Caco-2 (cell line): ENCODE results near the gene CDC42BPG. TPM values are rescaled to one million over a fixed set of nuclear protein-coding genes. Genes with fewer than 3 reads are reported as not detected.

Experiments used
- BruUV-seq: library from RNA; stranded (reverse); fragments of 400-500 nt; replicated peaks from 2 replicates; lab custom pipeline; 2021; lab: Mats Ljungman, UMichigan
- CTCF ChIA-PET: fragments of 300-600 bp; sonication (Branson Sonifier 250); formaldehyde crosslinking; loops from one replicate; lab custom pipeline; 2022; ENCODE audit warnings: antibody characterized with exemption; lab: Charles Lee
- POLR2A ChIA-PET: fragments of 300-600 bp; sonication (Branson Sonifier 250); formaldehyde crosslinking; loops from one replicate; lab custom pipeline; 2022; ENCODE audit warnings: antibody characterized with exemption; lab: Charles Lee
- DNase-seq, 2 experiments: peaks; one replicate each; pipeline versions ENCODE4 v3.0.0 to v3.0.0-alpha.2; 2020 to 2022
- H3K27me3 ChIP-seq: replicated peaks from 2 replicates; pipeline ENCODE4 v1.6.0; 2011; ENCODE audit warnings: low read length; ENCODE audit not compliant: control insufficient read depth, insufficient read depth
- H3K36me3 ChIP-seq: 2 replicates; pipeline ENCODE4 v1.5.1; 2011; ENCODE audit warnings: low read length; ENCODE audit not compliant: control insufficient read depth, insufficient read depth
- H3K4me1 ChIP-seq: fragments of 250-450 bp; sonication (Bioruptor Pico); 2 replicates; pipeline ENCODE4 v1.5.1; 2020; ENCODE audit warnings: mild to moderate bottlenecking
- H3K4me3 ChIP-seq: 2 replicates; pipeline ENCODE4 v1.5.1; 2011; ENCODE audit warnings: low read depth, mild to moderate bottlenecking, control low read depth, low read length
- H3K9me3 ChIP-seq: fragments of 250-450 bp; sonication (Bioruptor Pico); 2 replicates; pipeline ENCODE4 v1.5.1; 2020; ENCODE audit warnings: mild to moderate bottlenecking, moderate library complexity
- H3K27ac Mint-ChIP-seq: one replicate; pipeline ENCODE4 v1.8.0; 2022; ENCODE audit warnings: mixed read lengths; ENCODE audit not compliant: unreplicated experiment
- H3K27me3 Mint-ChIP-seq: one replicate; pipeline ENCODE4 v1.8.0; 2022; ENCODE audit warnings: mixed read lengths; ENCODE audit not compliant: insufficient read depth, unreplicated experiment
- H3K36me3 Mint-ChIP-seq: one replicate; pipeline ENCODE4 v1.8.0; 2022; ENCODE audit warnings: mild to moderate bottlenecking, mixed read lengths; ENCODE audit not compliant: insufficient read depth, unreplicated experiment
- H3K4me1 Mint-ChIP-seq: one replicate; pipeline ENCODE4 v1.8.0; 2022; ENCODE audit warnings: low read depth, mixed read lengths; ENCODE audit not compliant: unreplicated experiment
- H3K4me3 Mint-ChIP-seq: one replicate; pipeline ENCODE4 v1.8.0; 2022; ENCODE audit warnings: mild to moderate bottlenecking, moderate library complexity, mixed read lengths; ENCODE audit not compliant: unreplicated experiment
- H3K9me3 Mint-ChIP-seq: one replicate; pipeline ENCODE4 v1.8.0; 2022; ENCODE audit warnings: mixed read lengths; ENCODE audit not compliant: unreplicated experiment
- intact Hi-C: fragments of 100-400 bp; cut with micrococcal nuclease; formaldehyde crosslinking; loops from one replicate; pipeline ENCODE4 v1.10.0; 2022; ENCODE audit not compliant: unreplicated experiment
- total RNA-seq: library from RNA; stranded (reverse); gene quantifications from 2 replicates; pipeline ENCODE4 v1.2.3, GENCODE V29; 2022
- TF ChIP-seq, protein P1 (sequence below), 2 experiments: fragments of 200-600 bp in 1 of 2; IDR thresholded peaks; 1 replicate in 1 of 2; 2 replicates in 1 of 2; pipeline versions ENCODE4 v1.5.1 to v1.8.0; 2011 to 2022; ENCODE audit warnings: antibody characterized with exemption in 1 of 2, control low read depth in 1 of 2, inconsistent platforms in 1 of 2, low read depth in 1 of 2, low read length in 1 of 2, mild to moderate bottlenecking in 1 of 2, moderate library complexity in 1 of 2; ENCODE audit not compliant: insufficient read depth in 1 of 2, severe bottlenecking in 1 of 2, unreplicated experiment in 1 of 2

Gene CDC42BPG
- total RNA-seq, 1 experiment from 2014 or later: 29.1 TPM

GRCh38 chr11:64872790-64873488 lies 28.5 kb upstream of the CDC42BPG start:
- Histone ChIP-seq H3K9me3 (no peaks in the 10 kb centered on the region), H3K36me3 (peaks cover 11% of the 10 kb centered on the region), H3K4me3 (no peak overlapping the region), H3K27me3 (no peaks in the 10 kb centered on the region), H3K4me1 (peaks cover 76% of the 10 kb centered on the region)
- ChIA-PET POLR2A (interaction anchor here (0.6 to 1.1 kb wide), 2 partner anchors 8 to 20 kb away, joined by 4 to 7 read pairs; no protein-coding TSS in a partner anchor), CTCF (interaction anchor here (1.0 to 1.6 kb wide), 3 partner anchors 8 to 24 kb away, joined by 4 to 9 read pairs (median 6); no protein-coding TSS in a partner anchor)
- intact Hi-C loops: no loop called here
- Mint-ChIP-seq H3K27ac (peak overlapping the region; percentile 63), H3K9me3 (no peaks in the 10 kb centered on the region), H3K4me3 (peak overlapping the region; percentile 54), H3K36me3 (peaks cover 91% of the 10 kb centered on the region), H3K4me1 (peaks cover 26% of the 10 kb centered on the region), H3K27me3 (no peaks in the 10 kb centered on the region)
- DNase-seq: no peak
- TF ChIP-seq, protein P1, sequence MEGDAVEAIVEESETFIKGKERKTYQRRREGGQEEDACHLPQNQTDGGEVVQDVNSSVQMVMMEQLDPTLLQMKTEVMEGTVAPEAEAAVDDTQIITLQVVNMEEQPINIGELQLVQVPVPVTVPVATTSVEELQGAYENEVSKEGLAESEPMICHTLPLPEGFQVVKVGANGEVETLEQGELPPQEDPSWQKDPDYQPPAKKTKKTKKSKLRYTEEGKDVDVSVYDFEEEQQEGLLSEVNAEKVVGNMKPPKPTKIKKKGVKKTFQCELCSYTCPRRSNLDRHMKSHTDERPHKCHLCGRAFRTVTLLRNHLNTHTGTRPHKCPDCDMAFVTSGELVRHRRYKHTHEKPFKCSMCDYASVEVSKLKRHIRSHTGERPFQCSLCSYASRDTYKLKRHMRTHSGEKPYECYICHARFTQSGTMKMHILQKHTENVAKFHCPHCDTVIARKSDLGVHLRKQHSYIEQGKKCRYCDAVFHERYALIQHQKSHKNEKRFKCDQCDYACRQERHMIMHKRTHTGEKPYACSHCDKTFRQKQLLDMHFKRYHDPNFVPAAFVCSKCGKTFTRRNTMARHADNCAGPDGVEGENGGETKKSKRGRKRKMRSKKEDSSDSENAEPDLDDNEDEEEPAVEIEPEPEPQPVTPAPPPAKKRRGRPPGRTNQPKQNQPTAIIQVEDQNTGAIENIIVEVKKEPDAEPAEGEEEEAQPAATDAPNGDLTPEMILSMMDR (IDR thresholded peaks at IDR 0.05; ENCODE audit: insufficient read depth in 1 of 2, low read depth in 1 of 2, low read length in 1 of 2, severe bottlenecking in 1 of 2, unreplicated experiment in 1 of 2): no peak
- BruUV-seq: no TSS peak

DNA sequence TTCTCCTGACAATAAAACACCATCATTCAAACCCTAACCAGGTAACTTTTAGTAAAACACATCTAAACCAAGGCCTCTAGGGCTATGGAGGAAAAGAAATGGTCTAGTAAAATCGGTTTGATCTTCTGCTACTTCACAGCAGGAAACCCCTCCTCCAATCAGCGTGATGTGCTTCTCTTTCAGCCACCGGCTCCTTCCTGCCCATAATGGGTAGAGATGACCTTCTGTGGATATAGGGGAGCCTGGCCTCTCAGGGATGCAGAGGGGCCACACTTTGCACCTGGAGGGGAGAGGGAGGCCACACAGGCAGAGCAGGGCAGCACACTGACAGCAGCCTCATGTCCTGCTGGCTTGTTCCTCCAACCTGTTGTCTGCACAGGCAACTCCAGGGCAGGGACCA lies 27.0 kb upstream of the CDC42BPG start:
- ChIA-PET CTCF (no interaction called here), POLR2A (no interaction called here)
- H3K9me3 Mint-ChIP-seq: no peaks in the 10 kb centered on the region
- peaks cover 89% of the 10 kb centered on the region for H3K36me3 Mint-ChIP-seq
- TF ChIP-seq, protein P1 (IDR thresholded peaks at IDR 0.05; ENCODE audit: insufficient read depth in 1 of 2, low read depth in 1 of 2, low read length in 1 of 2, severe bottlenecking in 1 of 2, unreplicated experiment in 1 of 2): no peak
- peaks cover 12% of the 10 kb centered on the region for H3K36me3 ChIP-seq
- peaks cover 72% of the 10 kb centered on the region for H3K4me1 ChIP-seq
- peak overlapping the region; percentile 90 for H3K27ac Mint-ChIP-seq
- DNase-seq: no peak
- no peaks in the 10 kb centered on the region for H3K27me3 Mint-ChIP-seq
- intact Hi-C loops: loop anchor here (2.0 kb wide), 1 partner anchor 17 kb away; no protein-coding TSS in a partner anchor
- no peak overlapping the region for H3K4me3 ChIP-seq
- H3K9me3 ChIP-seq: no peaks in the 10 kb centered on the region
- peaks cover 26% of the 10 kb centered on the region for H3K4me1 Mint-ChIP-seq
- H3K4me3 Mint-ChIP-seq: peak overlapping the region; percentile 62
- H3K27me3 ChIP-seq: no peaks in the 10 kb centered on the region
- no TSS peak for BruUV-seq

- peaks cover 30% of the 10 kb centered on the region for H3K4me1 Mint-ChIP-seq
- Histone ChIP-seq H3K36me3 (peaks cover 9% of the 10 kb centered on the region), H3K9me3 (no peaks in the 10 kb centered on the region), H3K27me3 (no peaks in the 10 kb centered on the region), H3K4me3 (no peak overlapping the region), H3K4me1 (peaks cover 70% of the 10 kb centered on the region)
- H3K36me3 Mint-ChIP-seq: peaks cover 89% of the 10 kb centered on the region
- TF ChIP-seq, protein P1 (IDR thresholded peaks at IDR 0.05; ENCODE audit: insufficient read depth in 1 of 2, low read depth in 1 of 2, low read length in 1 of 2, severe bottlenecking in 1 of 2, unreplicated experiment in 1 of 2): no peak
- no peaks in the 10 kb centered on the region for H3K27me3 Mint-ChIP-seq
- no peaks in the 10 kb centered on the region for H3K9me3 Mint-ChIP-seq
- no TSS peak for BruUV-seq
- H3K4me3 Mint-ChIP-seq: peak overlapping the region; percentile 62
- peak overlapping the region; percentile 90 for H3K27ac Mint-ChIP-seq
- intact Hi-C loops: loop anchor here (2.0 kb wide), 1 partner anchor 18 kb away; no protein-coding TSS in a partner anchor
- CTCF ChIA-PET: interaction anchor here (0.7 to 0.9 kb wide), 2 partner anchors 18 to 23 kb away, joined by 4 read pairs; no protein-coding TSS in a partner anchor
- DNase-seq: peak in 1 of 2 experiments; percentile 34
- POLR2A ChIA-PET: interaction anchor here (1.0 to 1.5 kb wide), 3 partner anchors 18 to 92 kb away, joined by 3 to 5 read pairs (median 5); partner anchors contain the start of gene SF1
Observed at GRCh38 chr11:64870893-64871466, 26.5 kb upstream of the CDC42BPG start.
